GM11168 (cell line): ENCODE results near the gene RABGAP1L.
"Not testable (repeated sequence)": the region's sequence is repeated elsewhere in the genome, so short reads cannot be mapped to it uniquely, and the experiment has no call there.

Experiments used
- in situ Hi-C: fragments of 300-500 bp; cut with MboI; formaldehyde crosslinking; loops from one replicate; pipeline ENCODE4 v1.12.0; 2022; ENCODE audit warnings: low sequenced_read_pairs; ENCODE audit not compliant: unreplicated experiment

RABGAP1L gene

DNA sequence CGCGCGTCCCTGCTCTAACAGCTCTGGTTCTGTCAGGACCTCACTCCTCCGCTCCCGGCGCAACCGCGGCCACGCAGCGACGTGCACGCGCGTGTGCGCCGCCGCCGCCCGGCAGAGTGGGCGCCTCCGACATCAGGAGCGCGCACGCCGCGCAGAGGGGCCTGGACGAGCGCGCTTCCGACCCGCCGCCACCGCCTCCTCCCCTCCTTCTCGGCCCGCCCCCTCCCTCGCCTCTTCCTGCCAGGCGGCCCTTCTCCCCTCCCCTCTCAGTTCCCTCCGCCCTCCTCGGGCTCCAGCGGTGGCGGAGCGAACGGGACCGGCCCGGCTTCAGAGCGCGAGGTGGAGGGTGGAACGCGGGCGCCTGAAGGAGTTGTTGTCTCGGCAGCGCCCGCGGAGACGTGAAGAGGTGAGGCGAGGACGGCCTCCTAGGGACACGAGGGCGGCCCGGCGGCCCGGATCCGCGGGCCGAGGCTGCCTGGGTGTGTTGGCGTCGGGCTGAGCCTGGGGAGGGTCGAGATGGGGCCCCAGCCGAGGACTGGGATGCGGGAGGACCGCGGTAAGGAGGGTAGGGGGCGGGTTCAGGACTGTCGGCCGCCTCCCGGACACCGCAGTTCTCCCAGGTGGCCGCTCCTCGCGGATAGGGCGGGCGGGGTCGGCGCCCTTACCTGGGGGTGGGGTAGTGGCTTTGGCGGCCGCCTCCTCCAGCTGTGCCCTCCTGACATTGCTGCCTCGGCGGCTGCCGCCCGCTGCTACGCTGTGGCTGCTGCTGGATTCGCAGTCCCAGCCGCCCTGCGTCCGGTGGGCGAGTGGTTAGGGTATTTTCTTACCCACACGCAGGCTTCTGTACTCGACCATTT lies at the start of gene RABGAP1L:
TSS of gene RABGAP1L (plus strand) at position 269 of the 857 bp plus-strand sequence.
- in situ Hi-C loops = no loop called here

DNA sequence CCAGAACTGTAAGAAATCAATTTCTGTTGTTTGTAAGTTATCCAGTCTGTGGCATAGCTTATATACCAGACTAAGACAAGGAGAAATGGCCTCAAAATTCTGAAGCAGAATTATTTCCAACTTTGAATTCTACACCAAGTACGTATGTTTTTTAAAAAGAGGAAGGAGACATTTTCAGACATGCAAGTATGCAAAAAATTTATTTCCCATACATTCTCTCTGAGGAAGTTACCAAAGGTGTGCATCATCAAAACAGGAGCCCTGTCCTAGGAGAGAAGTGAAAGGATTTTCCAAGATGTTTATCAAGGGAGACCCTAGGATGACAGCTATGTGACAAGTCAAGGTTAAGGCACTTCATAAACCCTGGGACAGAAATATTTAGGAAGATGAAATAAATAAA lies 49.3 kb upstream of the RABGAP1L start:
- in situ Hi-C loops = no loop called here

DNA sequence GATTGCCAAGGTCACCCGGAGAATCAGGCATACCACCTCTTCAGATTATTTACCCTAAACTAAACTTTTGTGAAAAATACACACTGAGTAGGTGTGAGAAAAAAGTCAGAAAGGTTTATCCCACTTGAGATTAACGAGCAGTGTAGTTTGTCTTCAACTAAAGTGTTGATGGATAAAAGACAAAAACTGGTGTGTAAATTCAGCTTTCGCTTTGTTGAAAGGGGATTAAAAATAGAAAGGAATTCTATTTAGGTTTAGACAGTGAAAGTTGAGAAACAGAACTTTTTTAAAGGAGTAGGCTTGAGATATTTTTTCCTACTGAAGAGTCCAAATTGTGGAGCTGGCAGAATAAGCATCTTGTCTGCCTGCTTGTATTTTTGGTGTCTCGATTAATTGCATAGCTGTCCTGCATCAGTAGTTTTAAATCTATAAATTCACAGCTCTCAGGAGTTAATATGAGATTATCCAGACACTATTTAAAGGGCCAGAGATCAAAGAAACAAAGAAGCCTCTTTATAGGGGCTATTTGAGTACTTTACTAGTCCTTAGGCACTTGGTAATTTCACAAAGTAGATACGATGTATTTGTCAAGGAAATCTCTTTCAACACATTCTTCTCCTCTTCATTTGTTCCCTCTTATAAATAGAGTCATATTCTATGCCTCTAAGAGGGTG lies 46.7 kb upstream of the RABGAP1L start:
- in situ Hi-C loops = no loop called here

DNA sequence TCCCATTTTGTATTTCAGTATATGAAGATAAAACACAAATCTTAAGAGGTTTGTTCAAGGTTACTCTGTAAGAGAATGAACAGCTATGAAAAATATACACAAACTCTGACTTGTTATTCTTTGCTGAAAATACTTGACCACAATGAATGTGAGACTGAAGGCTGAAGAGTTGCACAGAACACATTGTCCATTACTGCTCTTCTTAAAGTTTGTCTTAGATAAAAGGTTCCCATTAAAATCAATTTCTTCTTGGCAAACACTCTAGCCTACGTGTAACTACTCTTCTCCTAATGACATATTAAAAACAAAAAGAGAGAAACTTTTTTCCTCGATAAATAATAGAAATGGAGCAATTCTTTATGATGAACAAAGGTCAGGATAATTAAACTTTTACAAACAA lies 45.2 kb upstream of the RABGAP1L start:
- in situ Hi-C loops = no loop called here

DNA sequence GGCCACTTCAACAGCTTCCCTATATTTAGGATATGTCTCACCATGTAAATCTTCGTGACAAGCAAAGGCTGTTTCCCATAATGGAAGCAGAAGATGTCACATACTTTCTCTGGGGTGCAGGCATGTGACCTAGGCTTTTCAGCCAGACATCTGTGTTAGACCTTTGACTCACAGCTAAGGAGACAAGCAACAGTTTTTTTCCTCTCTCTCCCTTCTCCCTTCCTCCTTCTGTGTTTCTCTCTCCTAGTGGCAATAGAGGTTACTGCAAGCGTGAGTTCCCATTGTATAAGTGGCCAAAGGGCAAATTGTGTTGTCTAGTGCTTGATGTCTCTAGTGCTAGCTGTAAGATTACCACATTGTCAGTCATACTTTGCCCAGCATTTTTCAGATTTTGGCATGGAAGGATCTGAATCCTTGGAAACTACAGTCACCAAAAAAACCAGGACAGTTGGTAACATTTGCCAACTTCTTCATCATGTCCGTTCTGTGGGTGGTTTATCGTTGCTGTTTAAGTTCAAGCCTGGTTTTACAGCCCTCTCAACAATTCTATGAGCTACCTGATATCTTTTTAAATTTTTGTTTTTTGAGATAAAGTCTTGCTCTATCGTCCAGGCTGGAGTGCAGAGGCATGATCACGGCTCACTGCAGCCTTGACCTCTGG lies 44.4 kb upstream of the RABGAP1L start:
- in situ Hi-C loops = no loop called here

DNA sequence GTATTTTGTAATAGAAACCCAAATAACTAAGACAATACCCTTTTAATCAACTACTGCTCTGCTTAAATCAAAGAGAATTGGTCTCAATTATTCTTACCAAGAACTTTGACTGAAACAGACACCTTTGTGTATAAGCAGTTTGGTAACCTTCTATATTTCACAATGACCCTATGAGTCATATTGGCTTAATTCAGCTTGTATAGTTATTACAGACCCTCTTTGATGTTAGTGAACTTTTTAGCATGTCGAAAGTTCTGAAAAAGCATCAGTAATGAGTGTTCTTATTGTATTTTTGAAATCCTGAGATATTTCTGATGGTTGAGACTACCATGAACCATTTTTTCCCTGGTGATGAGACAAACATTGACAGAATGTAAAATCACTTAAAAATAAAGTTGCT lies 43.3 kb upstream of the RABGAP1L start:
- in situ Hi-C loops = no loop called here

DNA sequence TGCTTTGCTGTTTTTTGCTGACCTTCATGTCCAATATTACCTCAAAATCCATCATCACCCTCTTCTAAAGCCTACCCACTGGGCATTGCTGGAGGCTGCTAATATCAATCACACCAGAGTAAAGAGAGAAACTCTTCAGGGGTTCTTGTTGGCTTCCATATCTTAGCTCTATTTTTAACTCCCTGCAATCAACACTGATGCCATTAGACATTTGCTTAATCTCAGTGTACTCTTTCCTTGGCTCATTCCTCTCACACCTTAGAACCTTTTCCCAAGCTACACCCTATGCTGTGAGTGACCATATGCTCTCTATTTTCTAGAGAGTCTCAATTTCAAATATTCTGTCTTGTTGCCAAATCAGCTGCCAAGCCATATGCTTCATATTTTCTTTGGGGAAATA lies 40.6 kb upstream of the RABGAP1L start:
- in situ Hi-C loops = no loop called here

DNA sequence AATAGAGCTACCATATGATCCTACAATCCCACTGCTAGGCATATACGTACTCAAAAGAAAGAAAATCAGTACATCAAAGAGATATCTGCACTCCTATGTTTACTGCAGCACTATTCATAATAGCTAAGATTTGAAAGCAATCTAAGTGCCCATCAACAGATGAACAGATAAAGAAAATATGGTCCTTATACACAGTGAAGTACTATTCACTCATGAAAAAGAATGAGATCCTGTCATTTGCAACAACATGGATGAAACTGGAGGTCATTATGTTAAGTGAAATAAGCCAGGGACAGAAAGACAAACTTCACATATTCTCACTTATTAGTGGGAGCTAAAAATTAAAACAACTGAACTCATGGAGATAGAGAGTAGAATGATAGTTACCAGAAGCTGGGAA lies 37.0 kb upstream of the RABGAP1L start:
- in situ Hi-C loops = not testable (repeated sequence)

DNA sequence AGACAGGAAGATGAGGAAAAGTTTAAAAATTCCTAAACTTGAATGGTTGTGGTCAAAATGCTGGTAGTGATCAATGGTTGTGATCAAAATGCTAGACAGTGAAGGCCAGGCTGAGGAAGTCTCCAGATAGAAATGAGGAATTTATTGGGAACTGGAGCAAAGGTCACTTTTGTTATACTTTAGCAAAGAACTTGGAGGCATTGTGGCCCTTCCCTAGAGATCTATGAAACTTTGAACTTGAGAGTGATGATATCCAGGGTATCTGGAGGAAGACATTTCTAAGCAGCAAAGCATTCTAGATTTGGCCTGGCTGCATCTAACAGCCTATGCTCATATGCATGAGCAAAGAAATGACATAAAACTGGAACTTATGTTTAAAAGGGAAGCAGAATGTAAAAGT lies 35.5 kb upstream of the RABGAP1L start:
- in situ Hi-C loops = no loop called here

DNA sequence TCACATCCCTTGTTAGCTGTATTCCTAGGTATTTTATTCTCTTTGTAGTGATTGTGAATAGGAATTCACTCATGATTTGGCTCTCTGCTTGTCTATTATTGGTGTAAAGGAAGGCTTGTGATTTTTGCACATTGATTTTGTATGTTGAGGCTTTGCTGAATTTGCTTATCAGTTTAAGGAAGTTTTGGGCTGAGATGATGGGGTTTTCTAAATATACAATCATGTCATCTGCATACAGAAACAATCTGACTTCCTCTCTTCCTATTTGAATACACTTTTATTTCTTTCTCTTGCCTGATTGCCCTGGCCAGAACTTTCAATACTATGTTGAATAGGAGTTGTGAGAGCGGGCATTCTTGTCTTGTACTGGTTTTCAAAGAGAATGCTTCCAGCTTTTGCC lies 32.1 kb upstream of the RABGAP1L start:
- in situ Hi-C loops = not testable (repeated sequence)

DNA sequence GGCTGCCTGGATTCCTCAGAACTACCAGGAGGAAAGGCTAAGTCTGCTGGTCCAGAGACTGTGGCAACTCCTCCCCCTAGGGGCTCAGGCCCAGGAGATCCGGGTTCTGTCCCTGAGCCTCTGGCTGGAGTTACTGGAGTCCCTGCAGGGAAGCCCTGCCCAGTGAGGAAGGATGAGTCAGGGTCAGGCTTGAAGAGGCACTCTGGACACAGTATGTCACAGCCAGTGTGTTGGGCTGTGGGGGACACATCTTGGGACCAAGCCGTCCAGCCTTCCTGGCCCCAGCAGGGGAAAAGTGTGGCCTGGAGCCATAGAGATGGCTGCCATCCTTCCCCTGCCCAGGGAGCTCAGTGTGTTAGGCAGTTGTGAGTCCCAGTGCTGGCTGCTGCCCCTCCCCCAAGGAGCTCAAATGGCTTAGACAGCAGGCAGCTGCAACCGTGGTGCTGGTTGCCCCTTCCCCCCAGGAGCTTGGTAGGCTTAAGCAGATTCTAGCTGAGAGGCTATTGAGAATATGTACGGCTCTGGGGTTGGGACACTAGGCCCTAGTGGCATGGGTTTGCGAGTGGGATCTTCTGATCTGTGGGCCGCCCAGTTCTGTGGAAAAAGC lies 28.2 kb upstream of the RABGAP1L start:
- in situ Hi-C loops = no loop called here

DNA sequence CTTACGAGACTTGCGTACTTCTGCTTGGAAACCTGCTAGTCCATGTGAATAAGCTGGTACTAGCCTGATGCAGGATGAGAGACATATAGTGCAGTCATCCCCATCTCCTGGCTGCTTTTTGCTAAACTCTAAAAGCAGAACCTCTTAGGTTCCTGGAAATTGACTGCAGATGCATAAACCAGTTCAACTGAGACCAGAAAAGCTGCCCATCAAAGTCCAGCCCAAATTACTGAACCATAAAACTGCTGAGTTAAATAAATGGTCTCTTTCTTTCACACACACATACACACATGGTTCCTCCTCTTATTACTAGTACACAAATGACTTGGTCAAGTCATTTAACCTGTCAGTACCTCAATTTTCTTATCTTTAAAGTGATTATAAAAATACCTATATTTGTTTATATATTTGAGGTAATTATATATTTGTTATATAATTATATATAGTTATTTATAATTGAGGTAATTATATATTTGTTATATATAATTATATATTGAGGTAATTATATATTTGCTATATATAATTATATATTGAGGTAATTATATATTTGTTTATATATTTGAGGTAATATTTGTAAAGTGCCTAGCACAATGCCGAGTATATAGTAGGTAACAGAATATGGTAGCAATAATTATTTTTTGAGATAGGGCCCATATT lies 25.2 kb upstream of the RABGAP1L start:
- in situ Hi-C loops = no loop called here

DNA sequence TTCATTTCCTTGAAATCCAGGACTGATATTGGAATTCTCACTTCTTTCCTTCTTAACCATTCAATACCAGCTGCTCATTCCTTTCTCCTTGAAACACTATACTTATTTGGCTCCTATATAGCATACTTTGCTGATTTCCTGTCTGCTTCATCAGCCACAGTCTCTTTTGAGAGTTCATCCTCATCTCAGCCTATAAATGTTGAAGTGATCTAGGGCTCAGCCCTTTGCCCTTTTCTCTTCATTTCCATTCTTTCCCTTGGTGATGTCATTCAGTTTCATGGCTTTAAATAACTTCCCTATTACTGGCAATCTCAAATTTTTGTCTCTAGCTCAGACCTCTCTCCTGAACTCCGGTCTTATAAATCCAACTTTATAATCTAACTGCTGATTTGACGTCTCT lies 24.1 kb upstream of the RABGAP1L start:
- in situ Hi-C loops = no loop called here

DNA sequence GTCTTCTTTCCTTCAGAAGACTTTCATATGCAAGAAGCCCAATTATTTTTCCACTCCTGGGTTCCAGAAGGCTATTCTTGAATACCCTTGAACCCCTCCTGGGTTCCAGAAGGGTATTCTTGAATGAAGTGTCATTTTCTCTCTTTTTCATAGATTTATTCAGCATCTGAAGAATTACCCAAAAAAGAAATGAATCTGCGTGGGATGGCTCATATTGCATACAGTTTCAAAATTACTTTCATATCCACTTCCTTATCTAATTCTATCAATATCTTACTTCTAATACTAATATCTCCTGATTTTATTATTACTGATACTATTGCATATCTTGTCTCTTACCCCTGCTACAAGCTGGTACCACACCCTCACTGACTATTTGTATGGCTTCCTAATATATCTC lies 22.6 kb upstream of the RABGAP1L start:
- in situ Hi-C loops = no loop called here

DNA sequence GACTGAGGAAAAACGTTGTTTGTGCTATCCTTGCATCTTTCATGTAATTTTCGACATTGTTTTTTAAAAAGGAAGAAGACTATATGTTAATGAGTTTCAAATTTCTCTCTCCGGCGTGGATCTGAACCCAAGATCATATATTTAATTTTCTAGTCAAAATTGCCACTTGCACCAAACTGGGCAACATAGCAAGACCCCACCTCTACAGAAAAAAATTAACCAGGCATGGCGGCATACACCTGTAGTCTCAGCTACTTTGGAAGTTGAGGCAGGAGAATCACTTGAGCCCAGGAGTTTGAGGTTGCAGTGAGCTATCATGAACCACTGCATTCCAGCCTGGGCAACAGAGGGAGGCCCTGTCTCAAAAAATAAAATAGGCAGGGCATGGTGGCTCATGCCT lies 16.5 kb upstream of the RABGAP1L start:
- in situ Hi-C loops = no loop called here

DNA sequence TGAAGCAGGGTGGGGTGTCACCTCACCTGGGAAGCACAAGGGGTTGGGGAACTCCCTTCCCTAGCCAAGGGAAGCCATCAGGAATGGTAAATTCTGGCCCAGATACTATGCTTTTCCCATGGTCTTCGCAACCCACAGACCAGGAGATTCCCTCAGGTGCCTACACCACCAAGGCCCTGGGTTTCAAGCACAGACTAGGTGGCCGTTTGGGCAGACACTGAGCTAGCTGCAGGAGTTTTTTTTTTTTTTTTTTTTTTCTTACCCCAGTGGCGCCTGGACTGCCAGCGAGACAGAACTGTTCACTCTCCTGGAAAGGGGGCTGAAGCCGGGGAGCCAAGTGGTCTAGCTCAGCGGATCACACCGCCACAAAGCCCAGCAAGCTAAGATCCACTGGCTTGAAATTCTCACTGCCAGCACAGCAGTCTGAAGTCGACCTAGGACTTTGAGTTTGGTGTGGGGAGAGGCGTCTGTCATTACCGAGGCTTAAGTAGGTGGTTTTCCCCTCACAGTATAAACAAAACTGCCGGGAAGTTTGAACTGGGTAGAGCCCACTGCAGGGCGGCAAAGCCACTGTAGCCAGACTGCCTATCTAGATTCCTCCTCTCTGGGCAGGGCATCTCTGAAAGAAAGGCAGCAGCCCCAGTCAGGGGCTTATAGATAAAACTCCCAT lies 15.5 kb upstream of the RABGAP1L start:
- in situ Hi-C loops = not testable (repeated sequence)

DNA sequence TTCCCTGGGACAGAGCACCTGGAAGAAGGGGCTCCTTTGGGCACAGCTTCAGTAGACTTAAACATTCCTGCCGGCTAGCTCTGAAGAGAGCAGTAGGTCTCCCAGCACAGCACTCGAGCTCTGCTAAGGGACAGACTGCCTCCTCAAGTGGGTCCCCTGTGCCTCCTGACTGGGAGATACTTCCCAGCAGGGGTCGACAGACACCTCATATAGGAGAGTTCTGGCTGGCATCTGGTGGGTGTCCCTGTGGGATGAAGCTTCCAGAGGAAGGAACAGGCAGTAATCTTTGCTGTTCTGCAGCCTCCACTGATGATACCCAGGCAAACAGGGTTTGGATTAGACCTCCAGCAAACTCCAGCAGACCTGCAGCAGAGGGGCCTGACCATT lies 14.9 kb upstream of the RABGAP1L start:
- in situ Hi-C loops = not testable (repeated sequence)

DNA sequence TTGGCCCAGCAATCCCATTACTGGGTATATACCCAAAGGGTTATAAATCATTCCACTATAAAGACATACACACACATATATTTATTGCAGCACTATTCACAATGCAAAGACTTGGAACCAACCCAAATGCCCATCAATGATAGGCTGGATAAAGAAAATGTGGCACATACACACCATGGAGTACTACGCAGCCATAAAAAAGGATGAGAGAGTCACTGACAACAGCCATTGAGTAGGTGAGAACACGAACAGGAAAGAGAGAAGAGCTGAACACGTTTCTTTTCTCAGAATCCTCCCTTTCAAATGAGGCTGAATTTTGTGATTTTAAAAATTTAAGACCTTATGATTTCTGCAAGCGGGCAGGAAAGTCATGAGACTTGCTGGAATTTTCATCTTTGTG lies 10.1 kb upstream of the RABGAP1L start:
- in situ Hi-C loops = no loop called here

DNA sequence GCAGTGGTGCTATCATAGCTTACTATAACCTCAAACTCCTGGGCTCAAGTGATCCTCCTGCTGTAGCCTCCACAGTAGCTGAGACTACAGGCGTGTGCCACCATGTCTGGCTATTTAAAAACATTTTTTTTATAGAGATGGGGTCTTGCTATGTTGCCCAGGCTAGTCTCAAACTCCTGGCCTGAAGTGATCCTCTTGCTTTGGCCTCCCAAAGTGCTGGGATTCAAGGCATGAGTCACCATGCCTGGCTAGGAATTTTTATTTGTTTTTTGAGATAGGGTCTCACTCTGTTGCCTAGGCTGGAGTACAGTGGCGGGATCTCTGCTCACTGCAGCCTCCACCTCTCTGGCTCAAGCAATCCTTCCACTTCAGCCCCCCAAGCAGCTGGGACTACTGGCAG lies 8.8 kb upstream of the RABGAP1L start:
- in situ Hi-C loops = no loop called here

DNA sequence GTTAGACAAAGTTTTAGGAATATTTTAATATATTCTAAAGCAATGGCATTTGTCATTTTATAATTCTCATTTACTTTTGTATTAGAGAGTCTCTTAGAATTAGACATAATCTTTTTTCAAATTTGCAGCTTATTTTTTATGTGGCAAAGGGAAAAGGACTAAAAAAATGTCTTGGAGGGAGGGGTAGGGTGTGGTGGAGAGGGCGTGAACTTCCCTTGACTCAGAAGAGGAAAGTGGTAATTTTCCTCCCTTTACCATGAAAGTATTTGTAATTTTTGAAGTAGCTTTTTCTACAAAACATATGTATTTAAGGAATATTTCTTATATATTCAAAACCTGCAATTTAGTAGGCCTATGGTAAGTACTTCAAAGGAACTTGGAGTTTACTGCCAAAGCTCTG lies 6.9 kb upstream of the RABGAP1L start:
- in situ Hi-C loops = no loop called here
